Colon (tissue), 2 donors: Measurements from ENCODE around the gene CYB5RL.
"Not testable (repeated sequence)": the region's sequence is repeated elsewhere in the genome, so short reads cannot be mapped to it uniquely, and the experiment has no call there.

Source experiments
- FAIRE-seq: peaks from 2 replicates; lab custom pipeline; 2012; peaks lifted over from hg19 to GRCh38; lab: Jason Lieb, UNC
- donor health status: control.
- donor health status: control.

Gene CYB5RL, protein sequence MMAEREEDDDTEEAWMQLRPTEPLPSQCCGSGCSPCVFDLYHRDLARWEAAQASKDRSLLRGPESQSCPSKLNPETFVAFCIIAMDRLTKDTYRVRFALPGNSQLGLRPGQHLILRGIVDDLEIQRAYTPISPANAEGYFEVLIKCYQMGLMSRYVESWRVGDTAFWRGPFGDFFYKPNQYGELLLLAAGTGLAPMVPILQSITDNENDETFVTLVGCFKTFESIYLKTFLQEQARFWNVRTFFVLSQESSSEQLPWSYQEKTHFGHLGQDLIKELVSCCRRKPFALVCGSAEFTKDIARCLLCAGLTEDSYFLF

DNA sequence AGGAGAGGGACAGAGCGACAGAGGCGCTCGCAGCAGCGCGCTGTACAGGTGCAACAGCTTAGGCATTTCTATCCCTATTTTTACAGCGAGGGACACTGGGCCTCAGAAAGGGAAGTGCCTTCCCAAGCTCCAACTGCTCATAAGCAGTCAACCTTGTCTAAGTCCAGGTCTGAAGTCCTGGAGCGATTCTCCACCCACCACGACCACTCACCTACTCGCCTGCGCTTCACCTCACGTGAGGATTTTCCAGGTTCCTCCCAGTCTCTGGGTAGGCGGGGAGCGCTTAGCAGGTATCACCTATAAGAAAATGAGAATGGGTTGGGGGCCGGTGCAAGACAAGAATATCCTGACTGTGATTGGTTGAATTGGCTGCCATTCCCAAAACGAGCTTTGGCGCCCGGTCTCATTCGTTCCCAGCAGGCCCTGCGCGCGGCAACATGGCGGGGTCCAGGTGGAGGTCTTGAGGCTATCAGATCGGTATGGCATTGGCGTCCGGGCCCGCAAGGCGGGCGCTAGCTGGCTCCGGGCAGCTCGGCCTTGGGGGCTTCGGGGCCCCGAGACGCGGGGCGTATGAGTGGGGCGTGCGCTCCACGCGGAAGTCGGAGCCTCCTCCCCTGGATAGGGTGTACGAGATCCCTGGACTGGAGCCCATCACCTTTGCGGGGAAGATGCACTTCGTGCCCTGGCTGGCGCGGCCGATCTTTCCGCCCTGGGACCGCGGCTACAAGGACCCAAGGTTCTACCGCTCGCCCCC is at the start of gene CYB5RL, which contains the start of gene MRPL37:
TSS of gene CYB5RL (minus strand) at position 266 of the 754 bp plus-strand sequence. CDS start 4,414 bp downstream, outside the sequence.
TSS of gene MRPL37 (plus strand) at position 403 of the 754 bp plus-strand sequence. CDS start at position 480, 77 bp downstream.
- FAIRE-seq = no peak

GRCh38 chr1:54248966-54249365 is 49.1 kb upstream of the CYB5RL start:
- no peak for FAIRE-seq

DNA sequence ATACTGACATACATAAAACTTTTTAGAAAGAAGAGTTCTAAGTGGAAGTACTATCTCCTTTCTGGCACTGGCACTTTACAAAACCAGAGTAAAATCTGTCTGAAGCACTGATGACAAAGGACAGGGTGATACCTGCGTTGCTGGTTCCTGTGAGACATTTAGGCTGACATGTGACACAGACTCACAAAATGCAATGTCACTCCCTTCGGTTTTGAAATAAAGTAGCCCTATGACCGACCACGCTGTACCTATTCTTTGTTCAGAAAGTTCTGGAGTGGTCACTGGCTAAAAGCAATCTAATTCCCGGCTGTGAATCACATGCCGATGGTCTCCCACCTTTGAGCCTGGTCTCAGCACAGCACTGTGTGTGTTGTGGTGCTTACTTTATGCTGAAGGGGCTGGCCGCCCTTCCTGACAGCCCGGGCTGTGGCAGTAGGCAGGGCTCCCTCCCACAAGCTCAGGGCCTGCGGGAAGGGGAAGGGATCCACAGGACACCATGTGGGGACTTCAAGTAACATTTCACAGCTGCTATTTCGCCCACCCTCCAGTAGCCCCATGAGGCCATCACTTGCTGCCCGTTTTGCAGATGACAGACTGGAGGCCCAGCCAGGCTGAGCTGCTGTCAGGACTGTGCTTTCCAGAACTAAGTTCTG is 48.2 kb upstream of the CYB5RL start:
- no peak for FAIRE-seq

GRCh38 chr1:54246116-54246721 is 46.4 kb upstream of the CYB5RL start:
- no peak for FAIRE-seq

GRCh38 chr1:54245501-54245900 is 45.7 kb upstream of the CYB5RL start:
- FAIRE-seq = no peak

- FAIRE-seq = no peak
Measured at GRCh38 chr1:54244655-54245054, 44.8 kb upstream of the CYB5RL start.

- FAIRE-seq = no peak
Measured at GRCh38 chr1:54243022-54243421, 43.2 kb upstream of the CYB5RL start.

DNA sequence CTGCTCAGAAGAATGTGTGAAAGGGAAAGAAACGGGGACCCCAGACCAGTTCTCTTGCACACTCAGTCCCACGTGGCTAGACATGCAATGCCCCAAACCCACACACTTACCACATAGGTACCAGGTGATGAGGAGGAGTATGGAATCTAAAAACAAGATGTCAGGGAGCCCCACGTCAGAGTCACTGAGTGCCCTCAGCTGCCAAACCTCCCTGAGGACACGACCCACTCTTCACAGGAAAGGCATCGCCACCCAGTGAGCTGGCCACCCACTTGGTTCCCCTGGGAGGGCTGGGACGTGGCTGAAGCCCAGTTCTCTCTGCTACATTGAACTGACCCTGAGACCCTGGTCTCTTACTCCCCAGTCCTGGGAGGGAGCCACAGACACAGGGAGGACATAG is 41.5 kb upstream of the CYB5RL start:
- FAIRE-seq = no peak

DNA sequence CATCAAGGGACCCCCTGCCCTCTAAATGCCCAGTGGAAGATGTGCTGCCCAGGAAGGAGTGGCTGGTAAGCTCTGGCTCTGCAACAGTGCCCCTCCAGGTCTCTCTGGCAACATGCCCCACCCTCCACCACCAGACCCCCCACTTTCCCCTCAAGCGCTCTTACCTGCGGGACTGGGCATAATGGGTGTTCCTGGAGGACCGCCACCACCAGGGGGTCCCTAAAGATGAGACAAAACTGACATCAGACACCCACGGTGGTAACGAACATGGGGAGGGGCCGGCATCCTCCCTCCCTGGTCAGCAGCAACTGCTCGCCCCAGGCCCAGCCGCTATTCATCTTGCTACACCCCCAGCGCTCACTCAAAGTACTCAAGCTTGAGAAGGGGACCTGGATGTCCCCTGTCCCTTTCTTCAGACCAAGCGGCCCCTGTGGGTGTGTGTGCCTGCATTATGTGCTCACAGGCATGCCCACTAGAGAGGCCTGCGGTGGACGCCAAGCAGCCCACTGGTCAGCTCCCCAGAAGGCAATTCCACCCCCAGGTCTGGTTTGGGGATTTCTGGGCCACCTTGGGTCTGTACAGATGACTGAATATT is 41.0 kb upstream of the CYB5RL start:
- FAIRE-seq = no peak

DNA sequence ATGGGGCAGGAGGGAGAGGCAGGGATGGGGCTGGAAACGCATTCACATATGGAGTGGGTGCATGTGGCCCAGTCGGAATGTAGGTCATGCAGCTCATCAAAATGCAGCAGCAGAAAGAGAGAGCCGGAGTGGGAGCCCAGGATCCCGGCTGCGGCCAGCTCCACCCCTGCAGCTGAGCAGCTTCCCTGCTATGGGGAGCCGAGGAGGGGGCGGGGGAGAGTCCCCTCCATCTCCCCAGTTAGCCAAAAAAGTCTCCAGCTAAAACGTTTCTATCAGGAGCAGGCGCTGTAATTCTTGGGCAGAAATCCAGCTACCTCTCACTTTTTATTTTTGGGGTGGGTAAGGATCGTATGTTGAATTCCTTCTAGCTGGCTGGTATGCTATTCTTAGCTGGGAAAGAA is 39.8 kb upstream of the CYB5RL start:
- FAIRE-seq = no peak

DNA sequence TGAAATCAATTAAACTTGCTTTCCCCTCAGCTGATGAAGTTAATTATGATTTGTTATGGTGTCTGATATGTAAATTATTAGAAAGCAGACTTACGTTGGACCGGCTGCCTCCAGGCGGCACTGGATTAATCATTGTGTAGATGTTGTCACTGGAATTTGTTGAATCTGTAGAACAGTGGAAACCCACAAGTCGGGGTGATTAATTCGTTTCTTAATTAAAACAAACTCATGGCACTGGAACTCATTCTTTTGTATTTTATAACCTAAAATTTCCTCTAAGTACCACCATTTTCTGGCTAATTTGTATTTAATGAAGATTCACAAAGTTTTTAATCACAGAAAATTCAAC is 39.2 kb upstream of the CYB5RL start:
- FAIRE-seq = no peak

DNA sequence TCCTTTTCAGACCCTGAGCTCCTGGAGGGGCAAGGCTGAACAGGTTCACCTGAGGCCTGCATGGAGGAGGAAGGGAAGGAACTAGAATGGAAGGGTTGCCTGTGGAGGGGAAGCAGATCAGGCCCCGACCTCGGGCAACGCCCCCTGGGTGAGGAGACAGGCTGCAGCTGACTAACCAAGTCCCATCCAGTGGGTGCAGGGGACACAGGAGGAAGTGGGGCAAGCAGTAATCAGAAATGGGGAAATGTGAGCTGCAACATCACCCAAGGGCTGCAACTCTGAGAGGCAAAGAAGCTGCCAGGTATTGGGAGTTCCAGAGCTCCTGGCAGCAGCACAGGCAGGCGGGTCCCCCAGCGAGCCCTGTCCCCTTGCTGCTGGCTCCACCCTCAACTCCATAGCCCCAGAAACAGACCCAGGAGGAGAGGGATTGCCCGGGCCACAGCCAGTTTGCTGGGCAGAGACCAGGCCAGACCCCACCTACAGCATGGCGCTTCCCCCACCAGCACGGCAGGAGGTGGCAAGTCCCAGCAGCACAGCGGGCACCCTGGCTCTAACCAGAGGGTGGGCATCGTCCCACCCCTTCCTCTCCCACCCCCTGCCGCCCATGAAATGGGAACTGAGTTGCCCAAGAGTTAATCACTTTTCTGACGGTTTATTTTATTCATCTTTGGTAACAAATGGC is 38.7 kb upstream of the CYB5RL start:
- FAIRE-seq = no peak

DNA sequence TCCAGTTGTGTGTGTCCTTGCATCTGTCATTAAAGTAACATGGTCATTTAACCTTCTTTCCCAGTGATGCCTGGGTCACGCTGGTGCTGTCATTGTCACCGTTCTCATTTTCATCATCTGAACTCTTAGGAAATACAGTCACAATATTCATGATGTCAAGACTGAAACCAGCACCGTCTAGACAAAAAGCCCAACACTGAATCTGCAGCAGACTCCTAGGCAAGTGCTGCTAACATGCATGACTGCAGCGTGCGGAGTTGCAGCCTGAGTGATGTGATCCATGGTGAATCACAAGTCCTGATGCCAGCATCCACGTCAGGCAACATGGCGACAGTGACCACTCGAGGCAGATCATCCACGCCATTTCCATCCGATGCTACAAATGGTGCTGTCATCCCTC is 37.8 kb upstream of the CYB5RL start:
- no peak for FAIRE-seq

GRCh38 chr1:54234284-54234683 is 34.5 kb upstream of the CYB5RL start:
- no peak for FAIRE-seq

DNA sequence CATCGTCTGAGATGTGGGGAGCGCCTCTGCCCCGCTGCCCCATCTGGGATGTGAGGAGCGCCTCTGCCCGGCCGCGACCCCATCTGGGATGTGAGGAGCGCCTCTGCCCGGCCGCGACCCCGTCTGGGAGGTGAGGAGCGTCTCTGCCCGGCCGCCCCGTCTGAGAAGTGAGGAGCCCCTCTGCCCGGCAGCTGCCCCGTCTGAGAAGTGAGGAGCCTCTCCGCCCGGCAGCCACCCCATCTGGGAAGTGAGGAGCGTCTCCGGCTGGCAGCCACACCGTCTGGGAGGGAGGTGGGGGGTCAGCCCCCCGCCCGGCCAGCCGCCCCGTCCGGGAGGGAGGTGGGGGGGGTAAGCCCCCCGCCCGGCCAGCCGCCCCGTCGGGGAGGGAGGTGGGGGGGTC is 33.4 kb upstream of the CYB5RL start:
- not testable (repeated sequence) for FAIRE-seq

- no peak for FAIRE-seq
Measured at GRCh38 chr1:54230507-54231339, 30.9 kb upstream of the CYB5RL start.

DNA sequence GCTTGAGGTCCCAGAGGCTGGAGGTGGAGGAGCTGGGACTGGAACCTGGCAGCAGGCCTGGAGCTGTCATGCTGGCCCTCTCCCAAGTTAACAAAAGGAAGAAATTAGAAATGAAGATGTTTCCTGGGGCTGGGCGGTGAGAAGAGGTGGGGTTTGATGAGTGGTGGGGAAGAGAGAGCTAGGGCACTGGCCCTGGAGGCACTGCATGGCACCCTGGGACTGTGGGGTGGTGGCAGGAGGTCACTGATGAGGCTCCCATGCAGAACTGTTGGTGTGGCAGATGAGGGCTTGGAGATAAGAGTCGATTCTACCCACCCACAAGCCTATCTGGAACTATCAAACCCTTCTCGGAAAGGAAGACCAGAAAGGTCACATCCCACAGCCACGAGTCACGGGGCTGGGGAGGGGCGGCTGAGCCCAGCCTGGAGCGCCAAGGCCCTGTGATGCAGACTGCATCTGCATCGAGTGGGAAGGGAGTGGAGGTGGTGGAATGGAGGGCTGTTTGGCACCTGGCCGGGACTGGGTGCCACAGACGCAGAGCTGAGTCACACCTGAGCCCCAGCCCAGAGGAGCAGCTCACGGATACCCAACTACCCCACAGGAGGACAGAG is 29.6 kb upstream of the CYB5RL start:
- FAIRE-seq = no peak

GRCh38 chr1:54228638-54229079 is 28.8 kb upstream of the CYB5RL start:
- FAIRE-seq = no peak

- FAIRE-seq = no peak
Measured at GRCh38 chr1:54227891-54228310, 28.1 kb upstream of the CYB5RL start.

GRCh38 chr1:54227091-54227602 is 27.3 kb upstream of the CYB5RL start:
- FAIRE-seq = no peak
